Raji (cell line): Measurements from ENCODE around the gene PRKCH.

Experiments used
- POLR2A ChIP-seq: IDR thresholded peaks from 2 replicates; pipeline ENCODE4 v1.6.1; 2011; ENCODE audit warnings: low read depth, low read length, control low read depth; ENCODE audit not compliant: insufficient read depth

Gene PRKCH

DNA sequence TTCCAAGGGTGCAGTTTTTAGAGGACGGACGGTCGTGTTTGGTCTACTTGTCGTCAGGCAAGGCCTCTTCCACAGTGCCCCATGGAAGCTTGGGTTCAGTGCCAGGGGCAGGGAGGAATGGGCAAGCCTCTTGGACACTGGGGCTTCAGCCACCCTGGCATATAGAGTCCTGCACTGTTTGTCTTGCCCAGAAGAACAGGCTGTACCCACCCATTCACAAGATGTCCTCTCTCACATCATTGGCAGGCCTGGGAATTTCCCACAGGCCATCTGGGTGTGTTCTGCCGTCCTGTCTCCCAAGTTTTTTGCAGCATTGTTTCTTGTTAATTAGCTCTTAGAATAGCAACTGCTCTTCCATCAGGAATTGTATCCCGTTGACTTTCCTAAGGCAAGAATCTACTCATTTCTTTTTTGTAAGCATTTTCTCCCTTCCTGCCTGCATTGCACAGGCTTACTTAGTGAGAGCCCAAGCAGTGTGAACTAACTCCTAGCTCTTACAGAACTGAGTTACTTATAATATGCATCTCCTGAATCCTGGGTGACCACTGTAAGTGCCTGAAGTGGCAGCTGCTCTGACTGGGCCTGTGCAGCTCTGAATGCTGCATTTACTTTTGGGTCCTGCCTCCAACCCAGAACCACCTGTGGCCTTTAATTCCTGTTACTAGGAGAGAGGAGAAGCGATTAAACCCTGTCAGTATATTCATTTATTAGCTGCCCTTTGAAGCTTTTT lies 224.5 kb downstream of the PRKCH start:
- TF ChIP-seq POLR2A = no peak

- TF ChIP-seq POLR2A = no peak
Measured at GRCh38 chr14:61547186-61548069, 226.0 kb downstream of the PRKCH start.

GRCh38 chr14:61549425-61549824 lies 228.0 kb downstream of the PRKCH start:
- TF ChIP-seq POLR2A = no peak

GRCh38 chr14:61551384-61551783 lies 230.0 kb downstream of the PRKCH start:
- no peak for TF ChIP-seq POLR2A

DNA sequence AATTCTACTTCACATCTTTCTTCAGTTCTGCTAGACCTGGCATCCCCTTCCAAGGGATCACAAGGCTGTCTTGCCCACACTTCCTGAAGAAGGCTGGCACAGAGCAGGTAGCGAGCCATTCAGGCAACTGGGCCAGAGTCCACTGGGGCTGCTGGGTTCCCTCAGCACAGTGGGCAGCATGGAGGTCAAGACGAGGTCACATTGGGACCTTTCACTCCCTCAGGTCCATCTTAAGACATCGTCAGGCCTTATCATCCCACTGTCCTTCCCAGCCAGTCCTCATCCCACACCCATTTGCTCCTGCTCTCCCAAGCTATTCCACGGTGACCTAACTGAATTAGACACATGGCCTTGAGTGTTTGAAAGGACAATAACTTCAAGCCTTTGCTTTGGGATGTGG lies 230.9 kb downstream of the PRKCH start:
- no peak for TF ChIP-seq POLR2A

- no peak for TF ChIP-seq POLR2A
Measured at GRCh38 chr14:61553730-61554641, 232.6 kb downstream of the PRKCH start.

GRCh38 chr14:61555056-61555838 lies 233.9 kb downstream of the PRKCH start:
- TF ChIP-seq POLR2A = no peak

- TF ChIP-seq POLR2A = no peak
Measured at GRCh38 chr14:61556455-61556854, 235.1 kb downstream of the PRKCH start.

- TF ChIP-seq POLR2A = no peak
Measured at GRCh38 chr14:61557262-61557661, 235.9 kb downstream of the PRKCH start.

DNA sequence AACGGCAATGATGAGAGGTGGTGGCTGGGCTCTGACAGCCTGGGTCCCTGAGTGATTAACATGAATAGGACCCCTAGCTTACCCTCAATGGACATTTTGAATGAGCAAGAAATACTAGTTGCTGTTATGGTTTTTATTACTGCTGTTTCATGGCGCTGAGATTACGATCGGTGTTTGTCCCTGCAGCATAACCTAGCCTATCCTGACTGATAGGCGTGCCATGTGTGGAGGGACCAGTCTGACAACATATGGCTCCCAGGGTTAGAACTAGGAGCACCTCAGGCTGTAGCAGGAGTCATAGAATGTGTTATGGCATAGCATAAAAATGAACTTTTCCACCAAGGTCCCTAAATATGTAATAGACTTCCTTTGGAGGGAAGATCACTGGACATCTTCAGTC lies 236.5 kb downstream of the PRKCH start:
- no peak for TF ChIP-seq POLR2A

- TF ChIP-seq POLR2A = no peak
Measured at GRCh38 chr14:61558271-61558670, 236.9 kb downstream of the PRKCH start.

- no peak for TF ChIP-seq POLR2A
Measured at GRCh38 chr14:61559641-61560201, 238.3 kb downstream of the PRKCH start.

DNA sequence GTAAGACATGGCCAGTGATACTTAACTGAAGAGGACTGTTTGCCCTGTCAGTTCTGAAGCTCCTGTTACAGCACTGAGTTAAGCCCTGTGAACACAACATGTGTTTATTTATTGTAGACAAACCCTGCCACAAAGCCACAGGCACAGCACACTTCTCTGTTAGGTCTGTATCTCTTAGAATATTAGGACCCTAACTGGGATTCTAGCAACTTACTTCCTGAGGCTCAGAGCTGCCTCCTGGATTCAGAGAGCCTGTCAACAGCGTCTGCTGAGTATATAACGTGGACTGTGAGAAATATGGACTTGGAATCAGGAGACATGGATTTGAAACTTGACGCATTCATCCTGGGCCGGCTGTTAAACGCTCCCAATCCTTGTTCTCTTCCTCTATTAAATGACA lies 238.9 kb downstream of the PRKCH start:
- no peak for TF ChIP-seq POLR2A

DNA sequence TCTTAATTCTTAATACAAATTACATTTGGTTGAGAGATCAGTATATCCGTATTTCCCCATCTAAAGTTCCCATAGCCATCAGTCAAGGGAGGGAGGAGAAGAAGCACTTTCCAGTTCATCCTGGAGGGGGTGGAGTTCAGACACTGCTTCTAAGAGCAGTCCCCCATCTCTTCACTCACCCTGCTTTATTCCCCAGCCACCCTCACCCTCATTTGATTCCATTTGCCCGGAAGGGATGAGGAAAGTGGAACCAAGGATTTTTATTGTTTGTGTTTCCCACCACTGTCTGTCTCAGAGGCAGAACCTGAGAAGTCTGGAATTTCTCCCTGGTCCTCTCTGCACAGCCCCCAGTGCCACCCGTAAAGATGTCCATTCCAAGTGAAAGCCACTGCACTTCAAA lies 239.7 kb downstream of the PRKCH start:
- TF ChIP-seq POLR2A = no peak
